Fibroblast of skin of left biceps (primary cell): ENCODE results near the gene DOHH.
"Not testable (repeated sequence)": the region's sequence is repeated elsewhere in the genome, so short reads cannot be mapped to it uniquely, and the experiment has no call there.

Experiments
- DNase-seq, 2 experiments: peaks; one replicate each; pipeline ENCODE4 v3.0.0-alpha.2; 2013; ENCODE audit warnings: low read depth in 2 of 2

Gene DOHH

DNA sequence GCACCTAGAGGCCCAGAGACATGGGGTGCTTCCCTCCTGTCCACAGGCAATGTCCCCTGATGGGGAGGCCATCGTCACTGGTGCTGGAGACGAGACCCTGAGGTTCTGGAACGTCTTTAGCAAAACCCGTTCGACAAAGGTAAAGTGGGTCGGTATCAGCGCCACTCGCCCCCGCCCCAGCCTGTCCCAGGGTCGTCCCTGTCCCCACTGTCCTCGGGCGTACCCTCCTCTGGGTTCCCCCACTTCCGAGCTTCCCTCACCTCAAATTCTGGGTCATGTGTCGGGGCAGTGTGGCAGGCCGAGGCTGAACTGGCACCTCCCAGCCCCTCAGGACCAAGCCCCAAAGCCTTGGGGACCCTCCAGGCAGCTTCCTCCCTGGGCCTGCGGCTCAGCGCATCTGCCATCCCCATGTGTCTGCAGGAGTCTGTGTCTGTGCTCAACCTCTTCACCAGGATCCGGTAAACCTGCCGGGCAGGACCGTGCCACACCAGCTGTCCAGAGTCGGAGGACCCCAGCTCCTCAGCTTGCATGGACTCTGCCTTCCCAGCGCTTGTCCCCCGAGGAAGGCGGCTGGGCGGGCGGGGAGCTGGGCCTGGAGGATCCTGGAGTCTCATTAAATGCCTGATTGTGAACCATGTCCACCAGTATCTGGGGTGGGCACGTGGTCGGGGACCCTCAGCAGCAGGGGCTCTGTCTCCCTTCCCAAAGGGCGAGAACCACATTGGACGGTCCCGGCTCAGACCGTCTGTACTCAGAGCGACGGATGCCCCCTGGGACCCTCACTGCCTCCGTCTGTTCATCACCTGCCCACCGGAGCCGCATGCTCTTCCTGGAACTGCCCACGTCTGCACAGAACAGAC, 34.1 kb upstream of the DOHH start:
- no peak for DNase-seq

DNA sequence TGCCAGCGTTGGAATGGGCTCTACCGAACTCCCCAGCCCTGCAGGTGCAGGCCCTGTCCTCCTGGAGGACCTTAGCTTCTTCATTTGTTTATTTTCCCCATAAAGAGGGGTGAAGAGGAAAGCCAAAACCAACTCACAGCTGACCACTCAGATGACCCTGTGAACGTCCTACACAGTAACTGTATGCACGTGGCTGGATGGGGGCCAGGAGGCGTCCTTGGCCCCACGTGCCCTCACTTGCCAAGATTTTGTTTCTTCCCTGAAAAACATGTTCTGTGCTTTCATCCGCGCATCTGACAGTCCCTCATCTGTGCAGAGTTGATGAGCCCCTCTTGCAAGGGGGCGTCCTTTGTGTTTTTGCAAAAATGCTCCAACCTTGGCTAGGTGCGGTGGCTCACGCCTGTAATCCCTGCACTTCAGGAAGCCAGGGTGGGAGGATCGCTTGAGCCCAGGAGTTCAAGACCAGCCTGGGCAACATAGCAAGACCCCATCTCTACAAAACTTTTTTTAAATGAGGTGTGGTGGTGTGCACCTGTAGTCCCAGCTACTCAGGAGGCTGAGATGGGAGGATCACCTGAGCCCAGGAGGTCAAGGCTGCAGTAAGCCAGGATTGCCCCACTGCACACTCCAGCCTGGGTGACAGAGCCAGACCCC, 33.2 kb upstream of the DOHH start:
- DNase-seq = no peak

DNA sequence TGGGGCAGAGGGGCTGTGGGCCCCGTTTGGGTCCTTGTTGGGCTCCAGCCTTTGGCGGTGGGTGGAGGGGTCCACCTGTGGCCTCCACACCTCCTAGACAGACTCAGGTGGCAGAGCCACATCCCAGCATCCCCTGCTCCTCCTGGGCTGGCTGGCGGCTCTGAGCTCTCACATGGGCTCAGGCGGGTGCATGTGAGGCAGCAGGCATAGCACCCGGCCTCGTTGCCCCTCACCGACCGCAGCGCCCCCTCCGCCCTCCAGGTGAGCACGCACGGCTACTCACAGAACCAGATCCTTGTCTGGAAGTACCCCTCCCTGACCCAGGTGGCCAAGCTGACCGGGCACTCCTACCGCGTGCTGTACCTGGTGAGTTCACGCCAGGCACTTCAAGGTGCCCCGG, 32.6 kb upstream of the DOHH start:
- no peak for DNase-seq

GRCh38 chr19:3532154-3532786, 31.8 kb upstream of the DOHH start:
- no peak for DNase-seq

- no peak for DNase-seq
Measured at GRCh38 chr19:3531716-3532115, 31.2 kb upstream of the DOHH start.

- no peak for DNase-seq
Measured at GRCh38 chr19:3530389-3530788, 29.9 kb upstream of the DOHH start.

- not testable (repeated sequence) for DNase-seq
Measured at GRCh38 chr19:3529299-3529698, 28.8 kb upstream of the DOHH start.

DNA sequence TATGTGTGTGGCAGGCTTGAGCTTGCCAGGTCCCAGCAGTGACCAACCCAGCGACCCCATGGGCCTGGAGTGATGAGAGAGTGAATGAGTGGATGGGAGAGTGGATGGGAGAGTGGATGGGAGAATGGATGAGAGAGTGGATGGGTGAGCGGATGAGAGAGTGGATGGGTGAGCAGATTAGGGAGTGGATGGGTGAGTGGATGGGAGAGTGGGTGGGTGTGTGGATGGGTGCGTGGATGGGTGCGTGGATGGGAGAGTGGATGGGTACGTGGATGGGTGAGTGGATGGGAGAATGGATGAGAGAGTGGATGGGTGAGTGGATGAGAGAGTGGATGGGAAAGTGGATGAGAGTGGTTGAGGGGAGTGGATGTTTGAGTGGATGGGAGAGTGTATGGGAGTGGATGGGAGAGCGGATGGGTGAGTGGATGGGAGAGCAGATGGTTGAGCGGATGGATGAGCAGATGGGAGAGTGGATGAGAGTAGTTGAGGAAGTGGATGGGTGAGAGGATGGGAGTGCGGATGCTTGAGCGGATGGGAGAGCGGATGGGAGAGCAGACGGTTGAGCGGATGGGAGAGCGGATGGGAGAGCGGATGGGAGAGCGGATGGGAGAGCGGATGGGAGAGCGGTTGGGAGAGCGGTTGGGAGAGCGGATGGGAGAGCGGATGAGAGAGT, 28.2 kb upstream of the DOHH start:
- no peak for DNase-seq

- DNase-seq = no peak
Measured at GRCh38 chr19:3528080-3528479, 27.6 kb upstream of the DOHH start.

DNA sequence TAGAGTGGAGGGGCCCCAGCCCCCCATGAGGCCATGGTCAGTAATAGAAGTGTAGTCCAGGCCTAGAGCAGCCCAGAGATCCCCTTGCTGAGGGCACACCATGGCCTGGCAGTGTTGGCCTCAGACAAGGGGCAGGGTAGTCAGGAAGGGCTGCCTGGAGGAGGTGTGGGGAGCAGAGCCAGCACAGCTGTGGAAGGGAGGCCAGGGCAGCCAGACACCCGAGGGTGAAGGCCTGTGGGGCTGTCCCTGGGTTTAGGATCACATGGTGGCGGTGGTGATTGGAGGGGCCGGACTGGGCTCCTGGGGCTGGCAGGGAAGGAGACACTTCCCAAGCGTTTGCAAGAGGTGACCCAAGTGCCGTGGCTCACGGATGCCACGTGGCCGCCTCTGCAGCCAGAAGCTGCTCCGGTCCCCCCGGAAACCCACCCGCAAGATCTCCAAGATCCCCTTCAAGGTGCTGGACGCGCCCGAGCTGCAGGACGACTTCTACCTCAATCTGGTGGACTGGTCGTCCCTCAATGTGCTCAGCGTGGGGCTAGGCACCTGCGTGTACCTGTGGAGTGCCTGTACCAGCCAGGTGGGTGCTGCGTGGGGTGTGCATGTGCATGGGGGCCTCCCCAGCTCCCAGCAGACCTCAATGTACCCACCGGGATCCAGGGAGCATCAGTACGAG, 26.9 kb upstream of the DOHH start:
- no peak for DNase-seq

GRCh38 chr19:3526507-3527237, 26.2 kb upstream of the DOHH start:
- DNase-seq = no peak

DNA sequence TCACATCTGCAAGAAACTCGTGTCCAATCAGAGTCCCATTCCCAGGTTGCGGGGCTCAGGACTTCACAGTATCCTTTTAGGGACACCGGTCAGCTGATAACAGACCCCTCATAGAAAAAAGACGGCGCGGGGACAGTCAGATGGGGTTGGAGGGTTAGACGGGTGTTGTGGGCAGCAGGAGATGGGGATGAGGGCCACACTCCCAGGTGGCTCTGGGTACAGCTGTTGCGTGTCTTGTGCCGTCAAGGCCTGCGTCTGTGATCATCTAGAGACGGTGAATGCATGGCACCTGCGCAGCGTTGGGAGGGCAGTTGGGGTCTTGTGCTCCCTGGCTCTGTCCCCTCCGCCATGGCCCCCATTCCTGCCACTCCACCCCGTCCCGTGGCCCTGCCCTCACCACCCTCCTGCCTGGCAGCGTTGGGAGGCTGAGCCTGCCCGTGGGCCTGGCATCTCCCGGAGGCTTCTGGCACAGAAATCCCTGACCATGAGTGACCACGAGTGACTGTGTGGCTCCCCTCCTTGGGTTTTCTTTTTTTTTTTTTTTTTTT, 24.5 kb upstream of the DOHH start:
- DNase-seq = no peak

DNA sequence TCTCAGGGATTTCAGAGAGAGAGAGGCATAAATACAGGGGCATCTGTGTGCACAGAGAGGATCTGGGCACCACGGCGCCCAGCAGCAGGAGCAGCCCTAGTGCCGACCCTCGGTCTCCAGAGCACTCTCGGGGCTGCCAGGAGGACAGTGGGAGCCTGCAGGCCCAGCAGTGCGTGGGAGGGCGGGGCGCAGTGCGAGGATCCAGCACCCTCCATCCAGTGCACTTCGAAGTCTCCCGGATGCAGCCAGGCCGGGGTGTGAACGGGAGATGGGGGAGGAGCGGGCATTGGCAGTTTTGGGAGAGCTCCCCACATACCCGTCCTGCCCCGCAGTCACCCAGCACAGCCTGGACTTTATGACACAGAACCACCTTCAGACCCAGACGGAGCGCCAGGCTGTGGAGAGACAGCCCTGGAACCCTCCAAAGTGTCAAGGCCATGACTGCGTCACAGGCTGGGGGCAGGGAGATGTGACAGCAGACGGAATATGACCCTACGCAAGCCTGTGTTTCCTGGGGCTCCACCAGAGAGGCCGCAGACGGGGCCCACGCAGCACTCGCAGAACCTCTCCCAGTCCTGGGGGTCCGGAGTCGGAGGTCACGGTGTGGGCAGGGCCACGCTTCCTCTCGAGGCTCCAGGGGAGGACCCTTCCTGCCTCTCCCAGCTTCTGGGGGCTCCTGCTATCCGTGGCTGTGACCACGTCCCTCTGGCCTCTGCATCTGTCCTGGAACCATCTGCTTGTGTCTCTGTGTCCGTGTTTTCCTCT, 23.8 kb upstream of the DOHH start:
- no peak for DNase-seq

DNA sequence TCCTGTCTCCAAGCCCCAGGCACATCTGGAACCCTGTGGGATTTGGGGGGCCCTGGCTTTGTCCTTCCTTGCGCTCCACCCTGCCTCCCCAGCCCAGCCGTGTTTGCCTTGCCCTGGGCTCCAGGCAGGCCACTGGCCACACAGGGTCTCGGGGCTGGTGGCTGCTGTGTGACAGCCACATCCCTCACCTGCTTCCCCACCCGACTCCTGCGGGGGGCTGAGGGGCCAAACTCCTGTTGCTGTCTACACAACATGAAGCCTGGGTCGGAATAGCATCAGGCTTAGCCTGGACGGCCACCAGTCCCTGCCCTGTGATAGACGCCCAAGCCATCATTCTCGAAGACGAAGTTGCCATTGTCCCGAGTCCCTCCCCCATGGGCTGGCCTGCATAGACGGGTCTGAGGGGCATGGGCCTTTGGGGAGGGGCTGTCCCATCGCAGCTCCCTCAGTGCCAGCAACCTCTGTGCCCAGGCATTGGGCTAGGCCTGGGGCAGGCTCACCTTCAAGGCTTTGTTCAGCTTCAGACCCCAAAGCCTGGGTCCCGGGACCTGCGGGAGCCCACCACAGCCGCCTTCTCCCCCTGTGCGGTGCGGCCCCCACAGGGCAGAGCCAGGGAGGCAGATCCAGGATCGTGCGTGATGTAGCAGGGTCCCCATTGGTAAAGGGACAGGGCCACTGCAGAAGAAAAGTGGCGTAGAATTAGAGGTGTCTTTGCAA, 23.0 kb upstream of the DOHH start:
- DNase-seq = no peak

GRCh38 chr19:3522421-3523360, 22.2 kb upstream of the DOHH start:
- DNase-seq = no peak

- DNase-seq = no peak
Measured at GRCh38 chr19:3521104-3521445, 20.6 kb upstream of the DOHH start.

DNA sequence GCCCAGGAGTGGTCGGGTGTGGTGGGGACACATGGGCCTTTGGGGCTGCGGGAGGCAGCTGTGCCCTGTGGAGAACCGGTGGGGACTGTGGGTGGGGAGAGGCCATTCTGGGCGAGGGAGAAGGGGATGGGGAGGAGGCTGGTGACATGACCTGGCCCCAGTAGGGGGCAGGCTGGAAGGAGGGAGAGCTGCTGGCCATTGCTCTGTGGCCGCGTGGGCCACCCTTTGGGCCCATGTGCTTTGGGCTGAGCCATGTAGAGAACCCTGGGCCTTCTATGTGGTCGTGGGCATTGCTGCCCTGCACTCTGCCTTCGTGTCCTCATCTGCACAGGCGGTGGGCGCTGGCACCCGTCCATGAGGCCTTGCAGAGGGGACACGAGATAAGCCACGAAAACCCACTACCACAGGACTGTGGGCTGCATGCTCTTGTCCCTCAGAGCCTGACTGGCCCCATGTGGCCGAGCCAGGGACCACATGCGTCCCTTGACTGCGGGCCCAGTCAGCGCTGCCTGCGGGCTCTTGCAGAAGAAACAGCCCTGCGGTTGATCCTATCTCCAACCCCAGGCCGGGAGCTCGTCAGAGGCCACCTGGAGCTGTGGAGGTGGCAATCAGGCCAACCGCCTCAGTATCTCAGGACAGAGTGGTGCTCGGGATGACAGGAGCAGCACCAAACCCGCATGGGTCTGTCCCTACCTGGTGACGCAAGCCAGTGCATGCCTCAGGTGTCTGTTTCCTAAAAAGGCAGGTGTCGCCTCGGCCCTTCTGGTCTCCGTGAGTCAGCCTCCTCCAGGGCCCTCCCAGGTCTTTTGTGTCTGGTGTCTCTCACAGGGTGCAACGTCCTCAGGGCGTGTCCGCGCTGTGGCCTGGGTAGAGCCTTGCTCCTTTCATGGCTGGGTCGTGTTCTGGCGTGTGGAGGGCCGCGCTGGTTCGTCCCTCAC, 20.0 kb upstream of the DOHH start:
- no peak for DNase-seq
